ENCODE data around the gene PDE6H. TPM values are rescaled to one million over a fixed set of nuclear protein-coding genes. Genes with fewer than 3 reads are reported as not detected.

PDE6H gene
- total and polyA plus RNA-seq, 10 of the 15 experiments (the other 5 are each of a cell fraction or from before 2014, with no cell fraction given) = 0.16 TPM; not detected in 9

DNA sequence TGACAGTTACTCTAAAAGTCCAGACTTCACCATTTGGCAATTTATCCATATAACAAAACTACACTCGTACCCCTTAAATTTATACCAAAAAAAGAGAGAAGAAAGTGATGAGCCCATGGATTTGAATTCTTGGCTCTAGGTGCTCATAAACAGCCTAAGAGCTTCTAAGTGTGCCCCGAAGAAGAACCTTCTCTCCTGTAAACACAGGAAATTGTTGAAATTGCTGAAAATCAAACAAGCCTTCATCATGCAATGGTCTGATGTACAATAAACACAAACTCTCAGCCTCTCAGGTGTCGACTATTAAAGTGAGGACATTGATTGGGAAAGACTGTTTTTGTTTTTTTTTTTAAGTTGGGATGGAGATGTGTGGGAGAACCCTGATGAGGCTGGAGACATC lies 21.8 kb downstream of the PDE6H start:
- Histone ChIP-seq H2AFZ (ENCODE audit: control insufficient read depth, low read depth, low read length) (no peak overlapping the region), H3K4me3 (no peak overlapping the region), H3K79me2 (ENCODE audit: control insufficient read depth, insufficient read depth, low read length) (no peaks in the 10 kb centered on the region), H3K36me3 (ENCODE audit: control insufficient read depth in 2 of 2, insufficient read depth in 2 of 2, low read length in 1 of 2) (no peaks in the 10 kb centered on the region), H3K27ac (ENCODE audit: control insufficient read depth, insufficient read depth) (no peak overlapping the region), H3K9ac (ENCODE audit: control insufficient read depth, insufficient read depth, low read length) (no peak overlapping the region), H3K4me2 (ENCODE audit: control insufficient read depth, insufficient read depth) (no peak overlapping the region), H4K20me1 (ENCODE audit: control insufficient read depth, insufficient read depth) (no peaks in the 10 kb centered on the region), H3K4me1 (ENCODE audit: control insufficient read depth, insufficient read depth, low read length) (peaks cover 8% of the 10 kb centered on the region), H3K27me3 (replicated peaks in 1 of 2; ENCODE audit: control insufficient read depth in 2 of 2, insufficient read depth in 2 of 2, low read length in 1 of 2) (no peaks in the 10 kb centered on the region), H3K9me3 (replicated peaks; ENCODE audit: control insufficient read depth, insufficient read depth, low read length) (no peaks in the 10 kb centered on the region; the same call in 1 of the 3 replicates)
- ChIA-PET POLR2A (no interaction called here), RAD21 (ENCODE audit: unreplicated experiment) (interaction anchor here (0.5 to 4.5 kb wide), 19 partner anchors 9 to 271 kb away, joined by 3 to 70 read pairs (median 6); partner anchors contain the start of genes ART4 and ERP27), CTCF (interaction anchor here (0.6 to 7.8 kb wide), 21 partner anchors 11 to 756 kb away, joined by 3 to 104 read pairs (median 8); partner anchors contain the start of gene ERP27), SMC1A (ENCODE audit: uncharacterized antibody, unreplicated experiment) (interaction anchor here (0.6 to 16.7 kb wide), 26 partner anchors 13 to 1427 kb away, joined by 3 to 242 read pairs (median 5); partner anchors contain the start of genes ART4, C12orf60 and ERP27)
- intact Hi-C loops (cut with micrococcal nuclease; ENCODE audit: unreplicated experiment) (loop anchor here (1.0 to 10.0 kb wide), 5 partner anchors 57 to 760 kb away; a partner anchor contains a TSS), in situ Hi-C loops (cut with MboI) (loop anchor here (5.0 to 10.0 kb wide), 3 partner anchors 147 to 760 kb away; no protein-coding TSS in a partner anchor)
- no peak for FAIRE-seq
- no peak for DNase-seq (ENCODE audit: low read depth, low spot score)
- no peak for ATAC-seq
- 71% methylated on average over 3 of the region's 3 CpGs for WGBS (ENCODE audit: insufficient coverage, insufficient replicate concordance, low lambda C conversion rate, missing lambda C conversion rate)
- BruUV-seq (replicated peaks) = no TSS peak
- TF ChIP-seq EGR1 (IDR thresholded peaks at IDR 0.05; ENCODE audit: borderline replicate concordance in 1 of 2, low read depth in 2 of 2, low read length in 2 of 2) (no peak), CEBPZ (IDR thresholded peaks at IDR 0.05; ENCODE audit: low read depth, low read length) (no peak), NR2C2 (IDR thresholded peaks at IDR 0.05; ENCODE audit: borderline replicate concordance, control insufficient read depth, insufficient read length, low read depth) (no peak), ASH2L (IDR thresholded peaks at IDR 0.05; ENCODE audit: borderline replicate concordance, low read depth) (no peak), SUPT20H (IDR thresholded peaks at IDR 0.05; ENCODE audit: borderline replicate concordance, control insufficient read depth, low read depth, low read length) (no peak), LARP7 (IDR thresholded peaks at IDR 0.05) (no peak), E2F4 (IDR thresholded peaks at IDR 0.05; ENCODE audit: low read depth, low read length) (no peak), HSF1 (IDR thresholded peaks at IDR 0.05; ENCODE audit: low read depth, low read length) (no peak), BMI1 (IDR thresholded peaks at IDR 0.05; ENCODE audit: borderline replicate concordance) (no peak), CEBPB (IDR thresholded peaks at IDR 0.05; ENCODE audit: borderline replicate concordance in 1 of 2, low read depth in 2 of 2, low read length in 2 of 2) (no peak), ZBTB11 (CRISPR knock-in tag; IDR thresholded peaks at IDR 0.05) (no peak), SMC3 (IDR thresholded peaks at IDR 0.05; ENCODE audit: borderline replicate concordance, low read length) (no peak), KLF5 (IDR thresholded peaks at IDR 0.05; ENCODE audit: partially characterized antibody) (no peak), MTA3 (IDR thresholded peaks at IDR 0.05; ENCODE audit: borderline replicate concordance, low read length) (no peak)
